GM06990 (cell line): ENCODE data around the gene EPM2A.

ENCODE experiments used
- DNase-seq: peaks from one replicate; pipeline ENCODE4 v3.0.0-alpha.2; 2011; ENCODE audit not compliant: insufficient read length; ENCODE audit errors: extremely low read depth
- H3K27me3 ChIP-seq: replicated peaks from 2 replicates; pipeline ENCODE4 v1.6.0; 2011; ENCODE audit warnings: low read length; ENCODE audit not compliant: control insufficient read depth, insufficient read depth
- H3K36me3 ChIP-seq: 2 replicates; pipeline ENCODE4 v1.5.1; 2011; ENCODE audit warnings: low read length; ENCODE audit not compliant: control insufficient read depth, insufficient read depth
- H3K4me3 ChIP-seq: replicated peaks from 2 replicates; pipeline ENCODE4 v1.5.1; 2011; ENCODE audit warnings: low read depth, mild to moderate bottlenecking, control low read depth, low read length
- CTCF ChIP-seq: IDR thresholded peaks from 2 replicates; pipeline ENCODE4 v1.5.1; 2011; ENCODE audit warnings: low read length, control low read depth, mild to moderate bottlenecking, inconsistent platforms; ENCODE audit not compliant: insufficient read depth, poor library complexity, severe bottlenecking

EPM2A gene

GRCh38 chr6:145601397-145601796 lies 133.9 kb downstream of the EPM2A start:
- Histone ChIP-seq H3K27me3 (no peaks in the 10 kb centered on the region), H3K36me3 (no peaks in the 10 kb centered on the region), H3K4me3 (no peak overlapping the region)
- no peak for TF ChIP-seq CTCF
- no peak for DNase-seq

DNA sequence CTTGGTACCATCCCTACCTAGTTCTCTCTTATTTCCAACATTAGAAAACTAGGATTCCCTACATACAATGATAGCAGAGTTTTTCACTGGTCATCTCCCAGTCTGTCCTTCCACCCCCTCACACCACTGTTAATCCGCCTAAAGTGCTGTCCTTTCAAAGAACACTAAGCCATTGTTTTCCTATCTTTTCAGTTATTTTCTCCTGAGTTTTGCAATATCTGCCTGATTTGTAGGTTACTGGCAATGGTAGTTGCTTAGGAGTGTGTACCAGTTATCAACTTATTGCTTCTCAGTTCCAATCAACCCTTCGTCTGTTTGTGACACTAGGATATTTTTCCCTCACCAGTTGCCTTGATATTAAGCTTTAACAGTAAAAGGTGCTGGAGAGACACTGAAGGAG lies 135.0 kb downstream of the EPM2A start:
- no peak for DNase-seq
- Histone ChIP-seq H3K27me3 (no peaks in the 10 kb centered on the region), H3K4me3 (no peak overlapping the region), H3K36me3 (no peaks in the 10 kb centered on the region)
- no peak for TF ChIP-seq CTCF

GRCh38 chr6:145588981-145589380 lies 146.3 kb downstream of the EPM2A start:
- DNase-seq: no peak
- Histone ChIP-seq H3K4me3 (no peak overlapping the region), H3K27me3 (no peaks in the 10 kb centered on the region), H3K36me3 (no peaks in the 10 kb centered on the region)
- TF ChIP-seq CTCF: no peak

DNA sequence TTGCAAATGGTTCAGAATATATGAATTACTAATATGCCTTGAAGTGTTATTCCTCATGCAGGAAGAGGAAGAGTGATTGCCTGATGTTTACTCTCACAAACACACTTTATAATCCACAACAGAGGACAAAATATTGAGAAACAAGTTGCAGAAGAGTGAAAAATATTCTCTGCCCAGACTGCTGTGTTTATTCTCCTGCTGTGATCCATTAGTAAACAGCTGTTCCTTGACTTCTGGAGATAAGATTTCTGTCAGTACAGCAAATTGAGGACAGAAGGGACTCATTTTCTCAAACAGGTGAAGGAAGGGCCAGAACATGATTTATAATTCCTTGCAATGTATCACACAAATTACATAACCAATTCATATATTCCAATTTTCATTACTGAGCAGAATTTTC lies 148.0 kb downstream of the EPM2A start:
- Histone ChIP-seq H3K27me3 (no peaks in the 10 kb centered on the region), H3K36me3 (no peaks in the 10 kb centered on the region), H3K4me3 (no peak overlapping the region)
- TF ChIP-seq CTCF: no peak
- DNase-seq: no peak

- Histone ChIP-seq H3K27me3 (no peaks in the 10 kb centered on the region), H3K36me3 (no peaks in the 10 kb centered on the region), H3K4me3 (no peak overlapping the region)
- DNase-seq: no peak
- no peak for TF ChIP-seq CTCF
These were observed 151.6 kb downstream of the EPM2A start for GRCh38 chr6:145583753-145584152.
